ENCODE data around the gene SOX5. TPM values are rescaled to one million over a fixed set of nuclear protein-coding genes. Genes with fewer than 3 reads are reported as not detected.

SOX5 gene
- total and polyA plus RNA-seq, 9 of the 15 experiments (the other 6 are each of a cell fraction or from before 2014, with no cell fraction given), result 8.3 to 16.5 (median 11.9) TPM

DNA sequence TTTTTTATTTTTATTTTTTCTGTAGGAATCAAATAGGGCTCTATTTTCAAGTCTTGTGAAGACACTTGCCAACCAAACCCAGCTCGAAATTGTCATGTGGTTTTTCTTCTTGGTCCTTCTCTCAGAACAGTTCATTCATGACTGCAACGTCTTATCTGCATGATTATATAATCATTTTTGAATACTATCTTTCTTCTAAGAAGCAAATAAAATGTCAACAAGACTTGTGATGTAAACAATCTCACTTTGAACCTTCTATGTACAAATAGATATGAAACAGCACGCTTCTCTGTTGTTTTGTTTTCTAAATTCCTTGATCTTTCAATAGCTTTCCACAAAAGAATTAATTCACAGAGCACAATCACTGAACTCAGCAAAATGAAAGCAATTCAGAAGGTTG, 320.7 kb downstream of the SOX5 start:
- no peaks in the 10 kb centered on the region; the same call in 2 of the 3 replicates for H3K36me3 ChIP-seq (ENCODE audit: control insufficient read depth, insufficient read depth, low read length)
- in situ Hi-C loops (cut with MboI) (no loop called here), intact Hi-C loops (cut with micrococcal nuclease) (no loop called here)
- ATAC-seq, result no peak
- CTCF ChIA-PET (ENCODE audit: low intra/inter-chr PET ratio), result no interaction called here
- DNase-seq (ENCODE audit: extremely low read depth in 1 of 4, low spot score in 3 of 4), result no peak
- POLR2A ChIA-PET, result no interaction called here
- no peaks in the 10 kb centered on the region for H3K27me3 ChIP-seq (ENCODE audit: control insufficient read depth in 2 of 2, insufficient read depth in 2 of 2, low read length in 2 of 2)
- 43% methylated on average over 3 of the region's 3 CpGs for WGBS (ENCODE audit: insufficient coverage, low coverage, missing lambda C conversion rate)
- H3K79me2 ChIP-seq (ENCODE audit: control insufficient read depth, insufficient read depth, low read length), result no peaks in the 10 kb centered on the region
- H3K9me3 ChIP-seq (replicated peaks; ENCODE audit: control insufficient read depth, insufficient read depth, low read depth, low read length), result no peaks in the 10 kb centered on the region
- H3K27ac ChIP-seq (ENCODE audit: extremely low read depth, low read depth, low read length), result no peak overlapping the region
- no peaks in the 10 kb centered on the region for H4K20me1 ChIP-seq (replicated peaks; ENCODE audit: control insufficient read depth, insufficient read depth, low read length)
- TF ChIP-seq, protein P1, sequence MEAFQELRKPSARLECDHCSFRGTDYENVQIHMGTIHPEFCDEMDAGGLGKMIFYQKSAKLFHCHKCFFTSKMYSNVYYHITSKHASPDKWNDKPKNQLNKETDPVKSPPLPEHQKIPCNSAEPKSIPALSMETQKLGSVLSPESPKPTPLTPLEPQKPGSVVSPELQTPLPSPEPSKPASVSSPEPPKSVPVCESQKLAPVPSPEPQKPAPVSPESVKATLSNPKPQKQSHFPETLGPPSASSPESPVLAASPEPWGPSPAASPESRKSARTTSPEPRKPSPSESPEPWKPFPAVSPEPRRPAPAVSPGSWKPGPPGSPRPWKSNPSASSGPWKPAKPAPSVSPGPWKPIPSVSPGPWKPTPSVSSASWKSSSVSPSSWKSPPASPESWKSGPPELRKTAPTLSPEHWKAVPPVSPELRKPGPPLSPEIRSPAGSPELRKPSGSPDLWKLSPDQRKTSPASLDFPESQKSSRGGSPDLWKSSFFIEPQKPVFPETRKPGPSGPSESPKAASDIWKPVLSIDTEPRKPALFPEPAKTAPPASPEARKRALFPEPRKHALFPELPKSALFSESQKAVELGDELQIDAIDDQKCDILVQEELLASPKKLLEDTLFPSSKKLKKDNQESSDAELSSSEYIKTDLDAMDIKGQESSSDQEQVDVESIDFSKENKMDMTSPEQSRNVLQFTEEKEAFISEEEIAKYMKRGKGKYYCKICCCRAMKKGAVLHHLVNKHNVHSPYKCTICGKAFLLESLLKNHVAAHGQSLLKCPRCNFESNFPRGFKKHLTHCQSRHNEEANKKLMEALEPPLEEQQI (IDR thresholded peaks at IDR 0.05), result no peak
- TF ChIP-seq, protein P2, sequence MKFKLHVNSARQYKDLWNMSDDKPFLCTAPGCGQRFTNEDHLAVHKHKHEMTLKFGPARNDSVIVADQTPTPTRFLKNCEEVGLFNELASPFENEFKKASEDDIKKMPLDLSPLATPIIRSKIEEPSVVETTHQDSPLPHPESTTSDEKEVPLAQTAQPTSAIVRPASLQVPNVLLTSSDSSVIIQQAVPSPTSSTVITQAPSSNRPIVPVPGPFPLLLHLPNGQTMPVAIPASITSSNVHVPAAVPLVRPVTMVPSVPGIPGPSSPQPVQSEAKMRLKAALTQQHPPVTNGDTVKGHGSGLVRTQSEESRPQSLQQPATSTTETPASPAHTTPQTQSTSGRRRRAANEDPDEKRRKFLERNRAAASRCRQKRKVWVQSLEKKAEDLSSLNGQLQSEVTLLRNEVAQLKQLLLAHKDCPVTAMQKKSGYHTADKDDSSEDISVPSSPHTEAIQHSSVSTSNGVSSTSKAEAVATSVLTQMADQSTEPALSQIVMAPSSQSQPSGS (CRISPR knock-in tag; IDR thresholded peaks at IDR 0.05), result no peak
- no peak for TF ChIP-seq TBP (optimal IDR thresholded peaks at IDR 0.05; ENCODE audit: low read depth, low read length)
- H3K9me1 ChIP-seq (ENCODE audit: control insufficient read depth, insufficient read depth, low read length), result no peaks in the 10 kb centered on the region
- 0 out of 2 replicates have a peak overlapping the region, but pooled peaks have one; percentile 11 for H2AFZ ChIP-seq (ENCODE audit: low read depth, low read length)
- H3K4me3 ChIP-seq, result no peak overlapping the region
- BruUV-seq (replicated peaks), result no TSS peak
- no peaks in the 10 kb centered on the region for H3K4me1 ChIP-seq (replicated peaks in 1 of 2; ENCODE audit: control insufficient read depth in 2 of 2, insufficient read depth in 2 of 2, low read length in 2 of 2)
- no peak overlapping the region for H3K4me2 ChIP-seq (ENCODE audit: insufficient read depth, low read length)
- H3K9ac ChIP-seq (ENCODE audit: insufficient read depth in 1 of 2, low read depth in 2 of 2, low read length in 2 of 2), result no peak overlapping the region
- no peak for FAIRE-seq
